ENCODE data around the gene UBE2E1. TPM values are rescaled to one million over a fixed set of nuclear protein-coding genes. Genes with fewer than 3 reads are reported as not detected.
A peak's percentile ranks its signal among the peaks of the same experiment; 100 is the strongest.

UBE2E1 gene
- total and polyA plus RNA-seq, 11 donors, result 43.7 to 97.1 (median 65.0) TPM

GRCh38 chr3:23808525-23808924, 2.8 kb downstream of the UBE2E1 start:
- ATAC-seq, result no peak
- intact Hi-C loops (cut with DNase I), result loop anchor here in 5 of 10 donors (5.0 to 10.0 kb wide), 8 partner anchors 54 to 1244 kb away; partner anchors contain the start of gene UBE2E2 (in 1 of the 5)
- no peaks in the 10 kb centered on the region for H3K9me3 ChIP-seq
- peak in 1 of 5 donors; percentile 33 for DNase-seq
- H3K27me3 ChIP-seq, result no peaks in the 10 kb centered on the region
- peaks cover 0 to 26% (median 0%) of the 10 kb centered on the region in 9 donors for H3K36me3 ChIP-seq
- H3K27ac ChIP-seq, result peak overlapping the region in 5 of 12 donors; percentile 20 to 95 (median 25)
- peaks cover 0 to 56% (median 38%) of the 10 kb centered on the region in 12 donors for H3K4me1 ChIP-seq
- peak overlapping the region in 2 of 12 donors; percentile 94 to 96 for H3K4me3 ChIP-seq
- WGBS, 4 donors, result 35 to 50% (median 47%) methylated on average over 5 of the region's 5 CpGs
- TF ChIP-seq CTCF (IDR thresholded peaks at IDR 0.05) (no peak), POLR2A (IDR thresholded peaks at IDR 0.05) (no peak)

- peak overlapping the region in 4 of 12 donors; percentile 73 to 80 (median 77) for H3K4me3 ChIP-seq
- TF ChIP-seq CTCF (IDR thresholded peaks at IDR 0.05) (no peak), POLR2A (IDR thresholded peaks at IDR 0.05) (no peak)
- ATAC-seq (no peak), DNase-seq (no peak)
- WGBS, 4 donors, result 50 to 56% (median 53%) methylated on average over 2 of the region's 2 CpGs
- no peaks in the 10 kb centered on the region for H3K9me3 ChIP-seq
- peaks cover 0 to 62% (median 38%) of the 10 kb centered on the region in 12 donors for H3K4me1 ChIP-seq
- H3K36me3 ChIP-seq, result peaks cover 0 to 33% (median 0%) of the 10 kb centered on the region in 9 donors
- no peaks in the 10 kb centered on the region for H3K27me3 ChIP-seq
- H3K27ac ChIP-seq, result peak overlapping the region in 6 of 12 donors; percentile 11 to 91 (median 50)
- intact Hi-C loops (cut with DNase I), result loop anchor here in 5 of 10 donors (5.0 to 10.0 kb wide), 8 partner anchors 54 to 1244 kb away; partner anchors contain the start of gene UBE2E2 (in 1 of the 5)
Measured at GRCh38 chr3:23809294-23809693, 3.5 kb downstream of the UBE2E1 start.

GRCh38 chr3:23809840-23810342, 4.1 kb downstream of the UBE2E1 start:
- no peaks in the 10 kb centered on the region for H3K9me3 ChIP-seq
- intact Hi-C loops (cut with DNase I), result loop anchor here in 5 of 10 donors (5.0 to 10.0 kb wide), 8 partner anchors 55 to 1245 kb away; partner anchors contain the start of gene UBE2E2 (in 1 of the 5)
- peaks cover 0 to 67% (median 43%) of the 10 kb centered on the region in 12 donors for H3K4me1 ChIP-seq
- H3K4me3 ChIP-seq, result peak overlapping the region in 11 of 12 donors; percentile 56 to 86 (median 67)
- ATAC-seq, result no peak
- peak overlapping the region; percentile 41 to 92 (median 82) for H3K27ac ChIP-seq
- H3K36me3 ChIP-seq, result peaks cover 0 to 34% (median 0%) of the 10 kb centered on the region in 9 donors
- WGBS, 4 donors, result 40 to 54% (median 48%) methylated on average over 13 of the region's 13 CpGs
- TF ChIP-seq CTCF (IDR thresholded peaks at IDR 0.05), result no peak
- no peak for TF ChIP-seq POLR2A (IDR thresholded peaks at IDR 0.05)
- no peak for DNase-seq
- H3K27me3 ChIP-seq, result no peaks in the 10 kb centered on the region

- H3K36me3 ChIP-seq, result peaks cover 0 to 37% (median 0%) of the 10 kb centered on the region in 9 donors
- no peaks in the 10 kb centered on the region for H3K27me3 ChIP-seq
- ATAC-seq, result peak; percentile 13 to 64 (median 54)
- no peaks in the 10 kb centered on the region for H3K9me3 ChIP-seq
- peaks cover 0 to 66% (median 44%) of the 10 kb centered on the region in 12 donors for H3K4me1 ChIP-seq
- TF ChIP-seq POLR2A (IDR thresholded peaks at IDR 0.05) (no peak), CTCF (IDR thresholded peaks at IDR 0.05) (peak in 4 of 12 donors; percentile 6 to 29 (median 18))
- WGBS, 4 donors, result 1 to 2% (median 1%) methylated on average over 14 to 78 of the region's 78 CpGs
- H3K4me3 ChIP-seq, result peak overlapping the region; percentile 34 to 86 (median 66)
- peak overlapping the region; percentile 41 to 92 (median 82) for H3K27ac ChIP-seq
- intact Hi-C loops (cut with DNase I), result no loop called here
- peak; percentile 42 to 77 (median 59) for DNase-seq
Measured at GRCh38 chr3:23810343-23811184, 4.8 kb downstream of the UBE2E1 start.
